Glutamatergic neuron (in vitro differentiated cells): ENCODE measurements around the gene PPP1R9A. TPM values are rescaled to one million over a fixed set of nuclear protein-coding genes. Genes with fewer than 3 reads are reported as not detected.

Experiments used
- DNase-seq: peaks from one replicate; pipeline ENCODE4 v3.0.0; 2022
- H3K27ac Mint-ChIP-seq: one replicate; pipeline ENCODE4 v1.8.0; 2020; ENCODE audit warnings: mild to moderate bottlenecking, mixed read lengths, inconsistent platforms; ENCODE audit not compliant: unreplicated experiment
- H3K27me3 Mint-ChIP-seq: one replicate; pipeline ENCODE4 v1.8.0; 2020; ENCODE audit warnings: mild to moderate bottlenecking, moderate library complexity, mixed read lengths, inconsistent platforms; ENCODE audit not compliant: unreplicated experiment
- H3K36me3 Mint-ChIP-seq: one replicate; pipeline ENCODE4 v1.8.0; 2020; ENCODE audit warnings: mild to moderate bottlenecking, mixed read lengths, inconsistent platforms; ENCODE audit not compliant: unreplicated experiment
- H3K4me1 Mint-ChIP-seq: one replicate; pipeline ENCODE4 v1.8.0; 2020; ENCODE audit warnings: mild to moderate bottlenecking, low read depth, mixed read lengths, inconsistent platforms; ENCODE audit not compliant: unreplicated experiment
- H3K4me3 Mint-ChIP-seq: one replicate; pipeline ENCODE4 v1.8.0; 2020; ENCODE audit warnings: mild to moderate bottlenecking, mixed read lengths, inconsistent platforms; ENCODE audit not compliant: unreplicated experiment
- H3K9me3 Mint-ChIP-seq: one replicate; pipeline ENCODE4 v1.8.0; 2020; ENCODE audit warnings: mild to moderate bottlenecking, moderate library complexity, mixed read lengths, inconsistent platforms; ENCODE audit not compliant: unreplicated experiment
- CTCF ChIP-seq: fragments of 200-600 bp; sonication (generic); IDR thresholded peaks from one replicate; pipeline ENCODE4 v1.5.0; 2021; ENCODE audit not compliant: partially characterized antibody, unreplicated experiment
- total RNA-seq: library from RNA; stranded (reverse); fragmentation: NEBNext Ultra II Directional; extraction: Animal tissue kit (Norgen Biotek cat#: 25700); gene quantifications from one replicate; pipeline ENCODE4 v1.2.1, GENCODE V29; 2021; ENCODE audit not compliant: unreplicated experiment

The PPP1R9A gene
- total RNA-seq, 1 donor from 2014 or later = 14.7 TPM

GRCh38 chr7:94875201-94875600, 32.2 kb upstream of the PPP1R9A start:
- peaks cover 7% of the 10 kb centered on the region for H3K9me3 Mint-ChIP-seq
- H3K4me1 Mint-ChIP-seq = no peaks in the 10 kb centered on the region
- no peak overlapping the region for H3K4me3 Mint-ChIP-seq
- no peak overlapping the region for H3K27ac Mint-ChIP-seq
- no peaks in the 10 kb centered on the region for H3K36me3 Mint-ChIP-seq
- H3K27me3 Mint-ChIP-seq = peaks cover 4% of the 10 kb centered on the region
- TF ChIP-seq CTCF = no peak
- no peak for DNase-seq

GRCh38 chr7:94877731-94878670, 29.4 kb upstream of the PPP1R9A start:
- no peaks in the 10 kb centered on the region for H3K4me1 Mint-ChIP-seq
- H3K9me3 Mint-ChIP-seq = peaks cover 7% of the 10 kb centered on the region
- DNase-seq = no peak
- peaks cover 4% of the 10 kb centered on the region for H3K27me3 Mint-ChIP-seq
- TF ChIP-seq CTCF = no peak
- H3K36me3 Mint-ChIP-seq = no peaks in the 10 kb centered on the region
- no peak overlapping the region for H3K27ac Mint-ChIP-seq
- H3K4me3 Mint-ChIP-seq = no peak overlapping the region

- Mint-ChIP-seq H3K4me1 (no peaks in the 10 kb centered on the region), H3K4me3 (no peak overlapping the region), H3K27me3 (peaks cover 4% of the 10 kb centered on the region), H3K9me3 (peaks cover 8% of the 10 kb centered on the region), H3K27ac (no peak overlapping the region), H3K36me3 (no peaks in the 10 kb centered on the region)
- DNase-seq = no peak
- TF ChIP-seq CTCF = no peak
Measured at GRCh38 chr7:94882891-94883290, 24.5 kb upstream of the PPP1R9A start.

GRCh38 chr7:94883616-94884015, 23.8 kb upstream of the PPP1R9A start:
- Mint-ChIP-seq H3K9me3 (peaks cover 4% of the 10 kb centered on the region), H3K4me3 (no peak overlapping the region), H3K27ac (no peak overlapping the region), H3K36me3 (no peaks in the 10 kb centered on the region), H3K27me3 (peaks cover 1% of the 10 kb centered on the region), H3K4me1 (no peaks in the 10 kb centered on the region)
- no peak for DNase-seq
- TF ChIP-seq CTCF = no peak

GRCh38 chr7:94888551-94888950, 18.8 kb upstream of the PPP1R9A start:
- H3K27ac Mint-ChIP-seq = no peak overlapping the region
- H3K36me3 Mint-ChIP-seq = no peaks in the 10 kb centered on the region
- no peaks in the 10 kb centered on the region for H3K4me1 Mint-ChIP-seq
- no peak for DNase-seq
- H3K9me3 Mint-ChIP-seq = peaks cover 4% of the 10 kb centered on the region
- no peak overlapping the region for H3K4me3 Mint-ChIP-seq
- H3K27me3 Mint-ChIP-seq = no peaks in the 10 kb centered on the region
- TF ChIP-seq CTCF = no peak
